CD4-positive, alpha-beta T cell treated with Interferon gamma for 1 hour (primary cell): ENCODE results near the gene ZBTB42.

ENCODE experiments used
- DNase-seq: peaks from one replicate; pipeline ENCODE4 v3.0.0-alpha.2; 2020

Gene ZBTB42

DNA sequence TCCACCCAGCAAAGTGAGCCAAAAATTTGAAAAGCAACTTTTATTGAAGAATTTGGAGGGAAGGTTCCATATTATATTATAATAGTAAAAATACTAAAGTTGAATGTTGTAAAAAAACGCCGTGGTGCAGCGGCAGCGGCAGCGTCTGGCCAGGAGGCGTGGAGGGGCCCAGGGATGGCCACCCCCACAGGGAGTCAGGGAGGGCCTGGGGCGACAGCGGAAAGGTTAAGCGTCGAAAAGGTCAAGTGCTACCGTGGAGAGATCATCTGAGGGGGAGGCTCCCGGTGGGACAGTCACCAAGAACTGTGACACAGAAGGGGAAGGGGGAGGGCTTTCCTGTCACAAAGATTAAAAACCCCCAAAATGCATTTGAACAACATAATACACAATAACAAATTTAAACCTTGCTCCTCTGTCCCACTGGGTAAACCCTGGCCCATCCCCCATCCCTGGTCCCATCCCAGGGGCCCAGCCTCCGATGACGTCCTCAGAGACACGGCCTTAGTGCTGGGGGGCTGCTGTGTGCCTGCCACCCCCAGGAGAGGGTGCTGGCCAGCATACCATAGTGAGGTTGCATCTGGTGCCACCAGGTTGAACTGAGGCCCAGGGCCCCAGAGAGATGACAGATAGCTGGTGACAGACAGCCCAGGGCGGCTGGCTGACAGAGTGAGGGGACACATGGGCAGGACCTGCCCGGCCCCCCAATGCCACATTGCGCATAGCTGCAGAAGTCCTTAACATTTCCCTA, 31.4 kb upstream of the ZBTB42 start:
- DNase-seq, result no peak

GRCh38 chr14:104770072-104770579, 30.8 kb upstream of the ZBTB42 start:
- no peak for DNase-seq

GRCh38 chr14:104770851-104771272, 30.0 kb upstream of the ZBTB42 start:
- DNase-seq, result no peak

GRCh38 chr14:104771374-104771773, 29.5 kb upstream of the ZBTB42 start:
- DNase-seq, result no peak

DNA sequence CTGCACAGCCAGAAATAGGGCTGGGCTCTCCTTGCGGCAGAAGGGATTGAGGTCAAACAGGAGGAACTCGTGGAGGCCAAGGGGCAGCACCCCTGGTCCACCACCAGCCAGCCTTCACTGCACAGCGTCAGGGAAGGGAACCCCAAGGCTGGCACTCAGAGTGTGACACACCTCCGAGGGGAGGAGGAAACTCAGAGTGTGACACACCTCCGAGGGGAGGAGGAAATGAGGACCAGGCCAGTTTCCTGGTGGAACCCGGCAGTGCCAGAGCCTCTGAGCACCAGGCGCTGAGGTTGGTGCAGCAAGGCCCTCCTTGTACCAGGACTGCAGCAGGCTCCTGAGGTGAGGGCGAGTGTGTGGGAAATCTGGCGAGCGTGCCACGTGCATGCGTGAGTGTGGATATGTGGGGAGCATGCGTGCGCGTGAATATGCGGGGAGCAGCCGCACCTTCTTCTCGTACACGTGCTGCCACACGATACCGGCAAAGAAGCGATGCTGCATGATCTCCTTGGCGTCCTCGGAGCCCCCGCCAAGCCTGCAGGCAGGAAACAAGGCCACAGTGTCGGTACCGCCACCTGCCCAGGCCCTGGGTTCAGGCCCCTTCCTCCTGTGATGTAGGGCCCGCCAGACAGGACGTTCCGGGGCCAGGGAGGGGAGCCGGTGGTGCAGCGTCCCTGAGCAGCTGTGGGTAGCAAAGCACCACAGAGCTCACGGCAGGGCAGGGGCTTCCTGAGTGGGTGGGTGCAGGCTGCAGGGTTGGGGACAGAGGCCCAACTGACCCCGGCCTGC, 28.8 kb upstream of the ZBTB42 start:
- DNase-seq, result no peak

DNA sequence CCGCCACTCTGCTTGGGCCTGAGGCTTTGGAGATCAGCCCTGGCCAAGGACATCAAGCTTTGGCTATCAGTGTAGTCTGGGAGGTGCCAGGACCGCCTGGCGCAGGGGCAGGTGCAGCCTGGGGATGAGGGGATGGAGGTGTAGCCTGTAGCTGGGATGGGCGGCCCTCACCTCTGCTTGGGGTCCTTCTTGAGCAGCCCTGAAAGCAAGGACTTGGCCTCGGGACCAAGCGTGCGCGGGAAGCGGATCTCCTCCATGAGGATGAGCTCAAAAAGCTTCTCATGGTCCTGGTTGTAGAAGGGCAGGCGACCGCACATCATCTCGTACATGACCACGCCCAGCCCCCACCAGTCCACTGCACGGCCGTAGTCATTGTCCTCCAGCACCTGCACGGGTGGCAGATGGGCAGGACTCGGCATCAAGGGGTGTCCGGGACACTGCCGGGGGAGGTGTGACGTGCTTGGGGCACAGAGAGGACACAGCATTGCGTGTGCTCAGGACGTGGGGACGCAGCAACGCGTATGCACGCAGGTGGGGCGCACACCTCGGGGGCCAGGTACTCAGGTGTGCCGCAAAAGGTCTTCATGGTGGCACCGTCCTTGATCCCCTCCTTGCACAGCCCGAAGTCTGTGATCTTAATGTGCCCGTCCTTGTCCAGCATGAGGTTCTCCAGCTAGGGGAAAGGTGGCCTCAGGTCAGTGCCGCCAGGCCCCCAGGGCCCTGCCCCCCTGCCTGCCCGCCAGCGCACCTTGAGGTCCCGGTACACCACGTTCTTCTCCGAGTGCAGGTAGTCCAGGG, 28.0 kb upstream of the ZBTB42 start:
- no peak for DNase-seq

DNA sequence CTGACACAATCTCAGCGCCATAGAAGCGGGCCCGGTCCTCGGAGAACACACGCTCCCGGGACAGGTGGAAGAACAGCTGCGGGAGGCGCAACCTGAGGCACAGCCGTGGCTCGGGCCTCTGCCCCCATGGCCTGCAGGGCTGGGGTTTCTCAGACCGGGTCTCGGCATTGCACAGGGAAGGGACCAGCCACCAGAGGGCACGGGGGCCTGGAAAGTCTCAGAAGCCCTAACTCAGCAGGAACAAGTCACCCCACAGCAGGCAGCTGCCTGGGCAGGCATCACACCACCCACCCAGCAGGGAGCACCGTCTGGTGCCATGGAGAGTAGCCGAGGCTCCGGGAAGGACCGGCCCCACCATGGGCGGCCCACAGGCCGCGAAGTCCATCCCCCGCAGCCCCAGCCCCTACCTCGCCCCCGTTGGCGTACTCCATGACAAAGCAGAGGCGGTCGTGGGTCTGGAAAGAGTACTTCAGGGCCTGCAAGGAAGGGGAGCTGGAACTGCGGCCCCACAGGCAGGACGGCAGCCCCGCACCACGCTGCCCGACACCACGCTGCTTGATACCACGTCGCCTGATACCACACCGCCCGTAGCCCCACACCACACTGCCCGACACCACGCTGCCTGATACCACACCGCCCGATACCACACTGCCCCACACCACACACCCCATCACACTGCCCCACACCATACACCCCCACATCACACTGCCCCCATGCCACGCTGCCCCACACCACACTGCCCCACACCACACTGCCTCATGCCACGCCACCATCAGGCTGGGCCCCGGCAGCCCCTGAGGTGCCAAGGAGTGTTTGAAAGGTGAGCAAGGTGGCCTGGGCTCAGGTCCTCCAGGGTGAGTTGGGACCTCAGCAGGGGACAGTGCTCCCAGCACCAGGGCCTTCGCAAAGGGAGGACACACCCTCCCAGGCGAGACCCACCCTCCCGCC, 27.1 kb upstream of the ZBTB42 start:
- no peak for DNase-seq

DNA sequence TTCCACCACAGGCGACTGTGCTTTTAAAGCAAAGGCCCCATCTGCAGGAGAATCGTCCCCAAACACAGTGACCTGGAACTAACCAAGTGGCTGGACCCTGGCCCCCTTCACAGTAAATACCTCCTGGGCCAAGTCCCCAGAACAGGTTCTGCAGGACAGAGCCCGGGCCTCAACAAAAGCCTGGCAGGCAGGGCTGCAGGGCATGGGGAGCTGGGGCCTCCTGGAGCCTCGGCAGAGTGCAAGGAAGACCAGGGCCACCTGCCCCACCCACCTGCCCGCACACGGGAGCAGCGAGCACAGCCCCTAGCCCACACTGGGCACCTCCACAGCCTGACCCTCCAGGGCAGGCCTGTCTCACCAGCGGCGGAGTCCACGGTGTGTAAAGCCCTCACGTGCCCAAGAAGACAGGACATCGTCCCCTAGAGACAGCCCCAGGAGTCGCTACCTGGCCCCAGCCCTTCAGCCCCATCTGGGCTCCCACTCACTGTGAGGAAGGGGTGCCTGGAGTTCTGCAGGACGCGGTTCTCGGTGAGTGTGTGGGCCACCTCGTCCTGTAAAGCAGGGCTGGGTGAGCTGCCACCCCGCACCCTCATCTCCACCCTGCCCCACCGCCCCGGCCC, 26.3 kb upstream of the ZBTB42 start:
- no peak for DNase-seq

DNA sequence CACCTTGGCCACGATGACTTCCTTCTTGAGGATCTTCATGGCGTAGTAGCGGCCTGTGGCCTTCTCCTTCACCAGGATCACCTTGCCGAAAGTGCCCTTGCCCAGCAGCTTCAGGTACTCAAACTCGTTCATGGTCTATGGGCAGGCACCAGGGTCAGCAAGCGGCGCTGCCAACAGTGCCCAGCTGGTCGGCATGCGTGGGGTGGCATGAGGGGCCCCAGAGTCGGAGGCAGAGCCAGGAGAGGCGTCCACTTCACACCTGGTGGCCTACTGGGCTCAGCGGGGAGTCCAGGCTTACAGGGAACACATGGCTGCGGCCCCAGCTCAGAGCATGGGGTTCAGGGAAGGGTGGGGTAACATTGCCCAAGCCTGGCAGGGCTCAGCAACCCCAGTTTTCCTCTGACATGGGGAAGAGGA, 25.8 kb upstream of the ZBTB42 start:
- DNase-seq, result no peak

GRCh38 chr14:104776481-104776880, 24.4 kb upstream of the ZBTB42 start:
- DNase-seq, result no peak

GRCh38 chr14:104776961-104777807, 23.7 kb upstream of the ZBTB42 start:
- DNase-seq, result no peak

DNA sequence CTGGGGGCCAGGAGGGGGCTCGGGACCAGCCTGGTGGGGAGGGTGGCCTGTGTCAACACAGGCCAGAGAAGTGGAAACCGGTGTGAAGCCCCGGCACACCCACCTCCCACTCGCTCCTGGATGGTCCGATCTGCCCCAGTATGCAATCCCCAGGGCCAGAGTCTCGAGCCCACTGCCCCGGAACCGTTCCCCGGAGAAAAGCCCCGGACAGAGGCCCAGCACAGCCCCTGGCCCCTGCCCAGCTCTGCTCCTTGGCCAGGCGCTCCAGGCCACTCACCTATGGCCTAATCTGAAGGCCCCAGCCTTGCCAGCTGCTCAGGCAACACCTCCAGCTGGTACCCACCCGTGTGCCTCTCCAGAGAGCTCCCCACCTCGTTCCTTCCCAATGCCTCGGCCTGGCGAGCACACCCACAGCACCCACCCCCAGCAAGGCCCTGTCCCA, 23.1 kb upstream of the ZBTB42 start:
- no peak for DNase-seq

- DNase-seq, result no peak
Measured at GRCh38 chr14:104778694-104779331, 22.1 kb upstream of the ZBTB42 start.

DNA sequence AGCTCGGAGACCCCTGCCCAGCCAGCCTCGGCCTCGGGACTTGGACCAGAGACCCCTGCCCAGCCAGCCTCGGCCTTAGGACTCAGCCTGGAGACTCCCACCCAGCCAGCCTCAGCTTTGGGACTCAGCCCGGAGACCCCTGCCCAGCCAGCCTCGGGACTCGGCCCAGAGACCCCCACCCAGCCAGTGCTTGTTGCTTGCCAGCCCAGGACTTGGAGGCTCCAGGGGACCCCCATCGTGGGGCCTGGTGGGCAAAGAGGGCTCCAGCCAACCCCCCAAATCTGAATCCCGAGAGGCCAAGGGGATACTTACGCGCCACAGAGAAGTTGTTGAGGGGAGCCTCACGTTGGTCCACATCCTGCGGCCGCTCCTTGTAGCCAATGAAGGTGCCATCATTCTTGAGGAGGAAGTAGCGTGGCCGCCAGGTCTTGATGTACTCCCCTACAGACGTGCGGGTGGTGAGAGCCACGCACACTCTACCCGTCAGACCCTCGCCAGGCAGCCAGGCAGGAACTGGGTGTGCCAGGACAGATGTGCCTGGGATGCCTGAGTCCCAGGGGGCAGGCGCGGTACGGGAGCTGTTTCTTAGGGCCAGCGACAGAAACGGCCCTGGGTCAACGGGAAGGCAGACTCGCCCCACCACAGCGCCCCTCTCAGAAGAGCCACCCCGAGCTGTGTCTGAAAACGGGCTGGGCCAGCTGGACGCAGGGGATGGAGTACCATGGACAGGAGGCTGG, 21.0 kb upstream of the ZBTB42 start:
- no peak for DNase-seq

GRCh38 chr14:104780513-104781030, 20.3 kb upstream of the ZBTB42 start:
- DNase-seq, result no peak

DNA sequence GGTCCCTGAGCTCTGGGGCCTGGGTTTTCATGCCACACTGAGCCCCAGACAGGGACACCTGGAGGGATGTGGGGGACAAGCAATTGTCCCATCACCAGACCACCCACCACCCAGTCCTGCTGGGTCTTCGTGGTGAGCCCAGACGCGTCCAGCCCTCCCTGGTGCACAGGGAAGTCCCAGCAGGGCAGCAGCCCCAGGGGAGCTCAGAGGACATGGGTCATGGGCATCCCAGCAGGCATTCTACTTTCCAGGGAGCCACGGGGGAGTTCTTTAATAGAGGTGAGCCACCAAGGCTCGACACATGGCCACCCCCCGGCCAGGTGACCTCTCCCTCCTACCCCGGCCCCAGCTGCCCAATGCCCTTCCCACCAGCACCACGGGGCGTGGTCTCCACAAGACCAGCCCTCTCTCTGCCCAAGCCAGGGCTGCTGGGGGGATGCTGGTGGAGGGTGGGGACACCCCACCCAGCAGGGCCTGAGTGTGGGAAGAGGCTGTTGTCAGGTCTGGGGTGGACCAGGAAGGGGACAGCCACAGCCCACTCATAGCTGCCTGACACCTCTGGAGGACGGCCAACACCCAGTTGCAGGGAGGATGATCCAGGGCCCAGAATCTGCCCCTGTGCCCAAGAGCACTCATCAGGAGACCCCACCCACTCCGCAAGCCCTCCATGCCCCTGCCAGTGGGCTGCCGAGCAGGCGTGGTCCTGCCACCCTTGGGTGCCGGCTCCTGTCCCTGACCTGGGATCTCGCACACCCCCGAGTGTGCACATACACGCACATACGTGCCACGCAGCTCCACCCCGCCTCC, 19.4 kb upstream of the ZBTB42 start:
- DNase-seq, result no peak

GRCh38 chr14:104782086-104782807, 18.7 kb upstream of the ZBTB42 start:
- DNase-seq, result no peak

GRCh38 chr14:104782808-104783139, 18.1 kb upstream of the ZBTB42 start:
- DNase-seq, result no peak
